Hematopoietic multipotent progenitor cell (in vitro differentiated cells): ENCODE data around the gene SLC35F3. TPM values are rescaled to one million over a fixed set of nuclear protein-coding genes. Genes with fewer than 3 reads are reported as not detected.
A peak's percentile ranks its signal among the peaks of the same experiment; 100 is the strongest.
"Not testable (repeated sequence)": the region's sequence is repeated elsewhere in the genome, so short reads cannot be mapped to it uniquely, and the experiment has no call there.

Experiments used
- DNase-seq, 3 donors: peaks; one replicate each; pipeline ENCODE4 v3.0.0-alpha.2; 2011 to 2015; ENCODE audit warnings: low read depth in 2 of 3, low spot score in 2 of 3
- total RNA-seq: library from RNA; depleted of rRNA; stranded (reverse); fragments of >200 nt; gene quantifications from one replicate; pipeline ENCODE4 v1.2.3, GENCODE V29; 2012

SLC35F3 gene
- total RNA-seq, 1 donor = under 0.01 TPM

DNA sequence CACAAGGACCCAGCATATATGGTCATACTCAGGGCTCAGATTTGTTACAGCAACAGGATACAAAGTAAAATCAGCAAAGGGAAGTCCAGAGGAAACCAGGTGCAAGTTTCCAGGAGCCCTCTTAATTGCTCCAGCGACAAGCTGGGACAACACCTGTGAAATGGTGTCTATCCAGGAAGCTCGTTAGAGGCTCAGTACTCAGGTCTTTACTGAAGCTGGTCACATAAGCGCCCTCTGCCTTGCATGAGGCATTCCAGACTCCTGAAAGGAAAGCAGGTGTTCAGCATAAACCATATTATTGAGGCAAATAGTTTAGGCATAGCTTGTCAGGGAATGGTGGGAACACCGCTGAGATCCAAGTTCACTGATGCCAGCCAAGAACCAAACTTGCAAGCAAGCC is 231.0 kb downstream of the SLC35F3 start:
- no peak for DNase-seq

DNA sequence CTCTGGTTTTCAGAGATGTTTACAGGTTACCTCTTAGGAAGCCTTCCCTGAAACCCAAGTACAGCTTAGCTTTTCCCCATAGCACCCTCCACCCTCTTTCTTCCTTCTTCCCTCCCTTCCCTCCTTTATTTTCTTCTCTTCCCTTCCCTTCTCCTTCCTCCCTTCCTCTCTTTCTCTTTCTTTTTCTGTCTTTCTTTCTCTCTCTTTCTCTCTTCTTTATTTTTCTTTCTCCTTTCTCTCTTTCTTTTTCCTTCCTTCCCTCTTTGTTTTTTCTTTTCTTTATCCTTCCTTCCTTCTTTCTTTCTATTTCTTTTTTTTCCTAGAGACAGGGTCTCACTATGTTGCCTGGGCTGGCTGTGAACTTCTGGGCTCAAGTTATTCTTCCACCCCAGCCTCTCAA is 231.6 kb downstream of the SLC35F3 start:
- no peak for DNase-seq

DNA sequence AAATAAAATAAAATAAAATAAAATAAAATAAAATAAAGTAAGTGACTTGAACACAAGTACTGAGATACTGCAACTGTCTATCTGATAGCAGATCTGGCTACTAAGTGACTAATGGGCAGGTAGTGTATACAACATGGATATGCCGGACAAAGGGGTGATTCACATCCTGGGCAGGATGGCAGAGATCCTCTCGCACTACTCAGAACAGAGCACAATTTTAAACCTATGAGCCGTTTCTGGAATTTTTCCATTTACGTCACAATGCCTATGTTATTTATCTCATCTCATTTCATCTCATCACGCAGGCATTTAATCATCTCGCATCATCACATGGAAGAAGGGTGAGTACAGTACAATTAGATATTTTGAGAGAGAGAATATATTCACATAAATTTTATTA is 235.5 kb downstream of the SLC35F3 start:
- no peak for DNase-seq

DNA sequence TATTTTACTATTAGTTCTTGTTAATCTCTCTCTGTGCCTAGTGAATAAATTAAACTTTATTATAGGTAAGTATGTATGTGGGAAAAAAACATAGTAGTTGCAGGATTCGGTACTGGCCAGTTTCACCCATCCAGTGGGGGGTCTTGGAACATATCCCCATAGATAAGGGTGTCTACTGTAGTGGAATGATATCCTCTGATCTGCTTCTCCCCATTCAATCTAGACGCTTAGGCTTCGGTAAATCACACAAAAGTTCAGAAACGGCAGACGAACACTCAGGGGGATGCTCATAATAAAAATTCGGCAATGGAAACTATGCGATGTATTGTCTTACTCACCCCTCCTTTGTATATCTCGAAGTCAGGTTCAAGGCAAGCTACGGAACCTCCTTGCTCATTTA is 235.9 kb downstream of the SLC35F3 start:
- DNase-seq = no peak

DNA sequence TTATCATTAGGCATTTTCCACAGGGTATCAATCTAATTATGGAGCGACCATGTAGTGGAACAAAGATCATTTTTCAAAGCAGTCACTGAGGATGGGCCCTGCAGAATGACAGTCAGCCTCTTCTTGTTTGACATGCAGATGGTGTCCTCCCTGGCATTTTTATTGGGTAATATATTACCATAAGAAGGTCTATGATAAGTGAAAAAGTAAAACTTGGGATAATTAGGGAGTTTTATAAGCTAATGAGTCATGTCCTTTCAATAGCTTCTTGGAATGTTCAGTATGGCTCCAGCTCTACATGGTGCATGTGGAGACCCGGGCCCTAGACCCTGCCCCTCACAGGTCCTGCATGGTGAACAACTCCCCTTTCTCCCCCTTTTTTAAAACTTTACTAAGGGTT is 236.5 kb downstream of the SLC35F3 start:
- no peak for DNase-seq

DNA sequence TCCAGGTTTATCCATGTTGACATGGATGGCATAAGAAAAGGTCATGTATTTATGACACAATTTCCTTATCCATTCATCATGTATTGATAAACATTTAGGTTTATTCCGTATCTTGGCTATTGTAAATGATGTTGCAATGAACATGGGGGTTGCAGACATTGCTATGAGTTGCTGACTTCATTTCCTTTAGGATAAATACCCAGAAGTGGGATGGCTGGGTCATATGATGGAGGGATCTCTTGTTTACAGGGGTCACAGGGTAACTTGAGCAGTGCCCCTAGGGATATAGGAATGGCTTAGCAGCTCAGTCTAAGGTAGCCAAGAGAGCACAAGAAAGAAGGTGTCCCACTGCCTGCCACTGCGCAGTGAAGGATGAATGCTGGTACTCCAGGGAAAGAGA is 239.2 kb downstream of the SLC35F3 start:
- no peak for DNase-seq

DNA sequence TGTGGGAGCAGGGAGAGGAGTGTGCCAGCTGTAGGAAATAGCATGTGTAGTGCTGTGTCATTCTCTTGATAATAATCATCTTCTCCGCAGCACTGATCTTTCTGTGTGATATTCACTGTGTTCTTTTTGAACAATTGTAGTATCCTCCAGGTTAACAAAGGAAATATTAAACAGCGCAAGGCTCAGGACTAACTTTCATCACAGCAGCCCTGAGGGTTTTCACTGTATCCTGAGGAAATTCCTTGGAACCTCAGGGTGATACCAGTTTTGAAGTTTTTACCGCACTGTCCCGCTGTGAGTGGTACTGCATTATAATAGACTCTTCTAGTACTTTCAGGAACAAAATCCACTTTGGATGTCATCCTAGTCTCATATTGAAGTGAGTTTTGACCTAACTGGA is 240.4 kb downstream of the SLC35F3 start:
- DNase-seq = no peak

DNA sequence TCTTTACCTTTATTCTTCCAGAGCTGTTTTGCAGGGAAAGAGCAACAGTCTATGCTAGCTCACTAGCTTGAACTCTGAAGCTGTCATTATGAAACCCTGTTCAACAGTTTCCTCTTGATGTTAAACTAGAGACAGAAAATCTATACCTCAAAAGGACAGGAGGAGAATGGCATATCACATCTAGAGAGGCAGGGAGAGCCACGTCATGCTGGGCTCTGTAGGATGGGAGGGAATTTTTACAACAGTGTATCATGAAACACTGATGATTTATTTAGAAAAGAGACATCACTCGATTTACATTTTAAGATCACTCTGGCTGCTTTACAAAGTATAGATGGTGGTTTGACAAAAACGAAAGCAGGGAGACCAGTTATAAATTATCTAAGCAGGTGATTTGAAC is 243.9 kb downstream of the SLC35F3 start:
- no peak for DNase-seq

DNA sequence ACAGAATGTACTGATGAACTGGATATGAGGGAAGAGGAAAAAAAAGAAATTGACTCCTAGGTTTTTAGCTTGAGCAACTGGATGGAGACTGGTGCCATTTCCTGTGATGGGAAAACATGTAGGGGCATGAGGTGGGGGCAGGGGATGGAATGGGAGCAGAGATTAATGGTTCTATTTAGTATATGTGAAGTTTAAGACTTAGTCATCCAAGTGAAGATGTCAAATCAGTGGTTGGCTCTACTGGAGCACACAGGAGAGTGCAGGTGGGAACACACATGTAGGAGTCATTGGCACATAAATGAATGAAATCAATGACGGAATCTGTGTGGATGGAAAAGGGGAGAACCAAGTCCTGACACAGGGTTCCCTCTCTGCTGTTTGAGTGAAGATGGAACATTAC is 244.3 kb downstream of the SLC35F3 start:
- no peak for DNase-seq

DNA sequence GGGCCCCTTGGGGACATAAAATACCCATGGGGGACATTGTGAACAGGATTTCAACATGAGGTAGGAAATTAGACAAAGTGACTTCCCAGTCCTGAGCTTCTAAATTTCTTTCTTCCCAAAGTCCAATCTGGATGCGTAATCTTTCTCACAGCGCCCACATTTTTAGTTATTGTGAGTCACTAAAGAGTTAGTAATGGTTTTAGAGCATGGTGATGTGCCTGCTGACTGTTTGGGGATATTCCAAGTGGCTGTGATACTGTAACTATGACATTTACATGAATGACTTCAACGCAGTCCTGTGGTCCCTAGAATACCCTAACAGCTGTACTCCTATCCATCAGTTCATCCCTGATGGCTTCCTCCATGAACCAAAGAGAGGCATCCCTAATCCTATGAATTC is 244.7 kb downstream of the SLC35F3 start:
- DNase-seq = no peak

DNA sequence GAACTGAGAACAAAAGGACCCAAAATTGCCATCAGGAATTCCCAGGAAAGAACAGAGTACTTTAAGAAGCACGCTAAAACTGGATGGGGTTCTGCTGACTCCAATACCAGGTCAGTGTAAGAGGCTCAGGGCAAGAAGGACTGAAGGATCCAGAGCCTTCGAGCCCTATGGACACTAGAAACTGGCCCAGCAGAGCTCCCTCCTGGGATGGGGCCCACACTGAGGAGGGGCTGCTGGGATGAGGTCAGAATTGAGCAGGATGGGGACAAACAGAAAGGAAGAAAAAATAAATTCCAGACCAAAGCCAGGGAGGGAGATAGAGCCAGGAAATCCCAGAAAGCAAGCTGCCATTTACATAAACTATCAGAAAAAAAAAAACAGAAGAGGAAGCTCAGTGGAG is 246.4 kb downstream of the SLC35F3 start:
- DNase-seq = no peak

DNA sequence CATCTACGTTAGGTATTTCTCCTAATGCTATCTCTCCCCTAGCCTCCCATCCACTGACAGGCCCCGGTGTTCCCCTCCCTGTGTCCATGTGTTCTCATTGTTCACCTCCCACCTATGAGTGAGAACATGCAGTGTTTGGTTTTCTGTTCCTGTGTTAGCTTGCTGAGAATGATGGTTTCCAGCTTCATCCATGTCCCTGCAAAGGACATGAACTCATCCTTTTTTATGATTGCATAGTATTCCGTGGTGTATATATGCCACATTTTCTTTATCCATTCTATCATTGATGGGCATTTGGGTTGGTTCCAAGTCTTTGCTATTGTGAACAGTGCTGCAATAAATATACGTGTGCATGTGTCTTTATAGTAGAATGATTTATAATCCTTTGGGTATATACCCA is 247.9 kb downstream of the SLC35F3 start:
- not testable (repeated sequence) for DNase-seq

DNA sequence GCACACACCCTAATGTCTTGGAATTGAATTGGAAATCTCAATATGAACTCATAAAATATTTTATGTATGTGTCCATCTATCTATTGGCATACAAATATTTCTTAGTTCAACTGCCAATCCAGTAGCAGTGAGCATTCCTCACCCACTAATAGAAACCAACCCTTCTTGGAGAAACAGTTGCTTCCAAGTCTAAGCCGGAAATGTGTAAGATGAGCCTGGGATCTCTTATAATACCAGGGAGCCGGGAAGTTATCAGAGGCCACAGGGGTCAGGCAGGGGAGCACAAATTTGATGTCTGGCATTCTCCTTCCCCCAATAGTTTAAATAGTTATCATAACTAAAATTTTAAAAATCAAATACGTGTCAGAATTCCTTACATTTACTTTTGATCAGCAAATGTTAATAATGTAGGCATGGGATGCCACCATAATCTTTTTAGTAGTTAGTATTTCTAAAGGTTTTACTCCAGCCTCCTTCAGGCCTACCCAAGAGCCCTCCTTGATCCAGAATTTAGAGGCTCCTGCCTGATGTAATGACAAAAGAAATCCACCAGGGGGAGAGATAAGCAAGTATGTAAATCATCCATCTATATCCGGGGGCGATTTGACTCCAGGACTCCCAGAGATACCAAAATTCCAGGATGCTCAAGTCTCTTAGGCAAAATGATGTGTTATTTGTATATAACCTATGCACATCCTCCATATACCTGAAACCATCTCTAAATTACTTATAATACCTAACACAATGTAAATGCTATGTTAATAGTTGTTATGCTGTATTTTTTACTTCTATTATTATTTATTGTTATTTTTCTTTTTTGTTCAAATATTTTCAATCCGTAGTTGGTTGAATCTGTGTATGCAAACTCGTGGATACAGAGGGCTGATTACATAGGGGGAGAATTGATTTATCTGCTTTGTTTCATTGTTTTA is 250.1 kb downstream of the SLC35F3 start:
- peak; percentile 5 to 71 (median 55) for DNase-seq

DNA sequence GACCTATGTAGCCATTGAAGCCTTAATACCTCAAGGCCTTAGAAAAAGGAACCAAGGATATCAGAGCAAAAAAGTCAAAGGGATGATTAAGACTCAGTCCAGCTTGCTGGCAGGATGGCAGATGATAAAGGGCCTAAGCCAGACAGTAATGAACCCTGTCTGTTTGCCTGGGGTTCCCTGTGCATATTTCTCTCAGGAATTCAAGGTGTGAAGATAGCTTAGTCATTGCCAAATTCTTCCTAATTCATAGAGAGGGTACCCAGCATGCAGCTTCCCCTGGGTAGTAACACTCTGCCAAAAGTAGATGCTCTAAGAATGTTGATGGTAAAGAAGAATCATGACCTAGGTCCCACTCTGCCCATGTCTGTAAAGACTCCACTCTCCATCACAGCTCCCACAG is 258.2 kb downstream of the SLC35F3 start:
- DNase-seq = no peak

DNA sequence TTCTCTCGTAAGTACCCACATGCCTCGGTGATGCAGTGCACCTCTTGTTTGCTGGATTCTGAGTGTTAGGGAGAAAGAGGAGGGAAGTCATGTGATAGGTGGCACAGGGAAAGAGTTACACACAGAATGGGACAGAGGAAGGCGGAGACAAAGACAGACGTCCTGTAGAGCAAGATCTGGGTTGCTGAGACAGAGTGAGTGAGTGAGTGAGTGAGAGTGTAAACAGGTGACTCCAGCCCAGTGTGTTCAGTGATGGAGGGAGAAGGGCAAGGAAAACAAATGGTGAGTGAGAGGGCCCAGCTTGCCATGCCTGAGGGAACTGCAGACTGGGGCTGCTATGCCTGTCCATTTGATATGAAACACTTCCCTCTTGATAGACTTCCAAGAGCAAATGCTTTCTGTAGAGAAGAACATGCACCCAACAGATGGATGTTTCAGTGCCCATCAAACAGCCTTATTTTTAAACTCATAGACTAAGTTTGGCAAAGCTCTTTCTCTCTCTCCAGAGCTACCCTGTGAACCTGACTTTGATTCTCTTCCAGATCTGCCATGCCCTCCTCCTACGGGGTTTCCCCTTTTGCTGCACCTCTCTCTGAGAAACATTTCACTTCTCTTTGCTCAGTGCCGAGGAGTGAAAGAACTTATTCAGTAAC is 258.9 kb downstream of the SLC35F3 start:
- peak in 1 of 3 donors; percentile 10 for DNase-seq

DNA sequence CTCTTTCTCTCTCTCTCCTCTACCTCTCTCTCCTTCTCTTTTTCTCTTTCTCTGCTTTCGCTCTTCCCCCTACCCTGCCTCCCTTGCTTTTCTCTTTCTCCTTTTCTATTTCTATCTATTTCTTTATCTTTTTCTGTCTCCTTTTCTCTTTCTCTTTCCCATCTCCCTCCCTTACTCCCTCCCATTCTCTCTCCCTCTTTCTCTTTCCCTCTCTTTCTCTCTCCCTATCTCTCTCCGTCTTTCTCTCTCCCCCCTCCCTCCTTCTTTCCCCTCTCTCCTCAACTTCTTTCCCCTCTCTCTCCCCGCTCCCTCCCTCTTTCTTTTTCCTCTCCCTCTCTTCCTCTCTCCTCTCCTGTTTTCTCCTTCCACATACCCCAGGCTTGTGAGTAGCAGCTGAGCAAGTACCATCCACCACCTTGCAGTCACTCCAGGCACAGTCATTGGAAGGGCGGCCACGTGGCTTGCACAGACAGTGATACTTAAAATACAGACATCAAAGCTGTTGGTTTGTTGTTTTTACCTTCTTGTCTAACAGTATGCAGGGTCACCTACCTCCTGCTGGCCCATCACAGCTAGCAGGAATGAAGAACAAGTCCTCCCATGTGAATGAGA is 259.7 kb downstream of the SLC35F3 start:
- DNase-seq = no peak

DNA sequence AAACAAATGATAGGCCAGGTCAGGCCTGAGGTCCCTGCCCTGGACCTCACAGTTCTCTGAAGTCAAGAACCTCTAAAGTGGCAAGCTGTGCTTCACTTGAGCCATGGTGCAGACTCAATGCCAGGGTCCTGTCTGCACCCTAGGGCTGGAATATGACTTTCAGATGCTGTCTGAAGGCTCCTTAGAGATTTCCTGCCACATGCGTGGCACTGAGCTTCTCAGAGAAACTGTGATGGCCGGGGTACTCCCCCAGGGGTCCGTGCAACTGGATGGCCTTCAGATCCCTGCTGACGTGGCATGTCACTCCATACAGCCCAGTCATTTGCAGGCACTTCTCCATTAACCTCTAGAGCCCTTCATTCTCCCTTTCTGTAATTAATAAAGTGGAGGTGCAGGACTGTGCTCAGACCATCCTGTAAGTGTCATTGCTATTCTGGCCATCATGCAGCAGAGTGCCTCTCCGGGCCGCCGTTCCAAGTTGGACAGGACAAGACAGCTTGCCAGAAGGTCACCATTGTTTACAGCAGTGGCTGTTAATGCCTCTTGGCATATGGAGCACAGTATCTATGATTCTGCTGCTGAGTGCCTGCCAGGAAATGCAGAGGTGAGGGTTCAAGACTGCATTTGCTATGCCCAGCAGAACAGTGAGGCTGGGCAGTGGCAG is 263.7 kb downstream of the SLC35F3 start:
- no peak for DNase-seq

DNA sequence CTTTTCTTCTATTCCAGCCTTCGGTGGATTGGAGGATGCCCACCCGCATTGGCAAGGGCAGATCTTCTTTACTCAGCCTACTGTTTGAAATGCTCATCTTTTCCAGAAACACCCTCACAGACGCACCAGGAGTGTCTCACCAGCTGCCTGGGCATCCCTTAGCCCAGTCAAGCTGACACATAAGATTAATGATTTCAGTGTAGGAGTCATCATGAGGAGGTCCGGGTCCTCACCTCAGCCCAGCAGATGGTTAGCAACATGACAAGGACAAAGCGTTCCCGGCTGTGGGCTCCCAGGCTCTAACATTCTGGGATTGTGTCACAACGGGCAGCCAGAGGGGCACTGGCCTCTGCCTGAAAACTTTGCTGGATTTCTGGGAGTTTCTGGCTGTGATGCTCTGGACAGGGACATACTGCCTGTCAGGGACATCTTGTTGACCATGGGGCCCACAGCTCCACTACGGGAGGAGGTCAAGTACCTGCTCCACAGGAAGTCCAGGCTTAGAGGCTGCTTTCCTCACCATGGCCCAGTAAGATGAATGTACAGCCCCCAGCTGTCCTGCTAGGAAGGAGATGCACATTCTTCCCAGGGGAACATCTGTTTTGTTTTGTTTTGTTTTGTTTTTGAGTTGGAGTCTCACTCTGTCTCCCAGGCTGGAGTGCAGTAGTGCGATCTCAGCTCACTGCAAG is 264.8 kb downstream of the SLC35F3 start:
- no peak for DNase-seq

DNA sequence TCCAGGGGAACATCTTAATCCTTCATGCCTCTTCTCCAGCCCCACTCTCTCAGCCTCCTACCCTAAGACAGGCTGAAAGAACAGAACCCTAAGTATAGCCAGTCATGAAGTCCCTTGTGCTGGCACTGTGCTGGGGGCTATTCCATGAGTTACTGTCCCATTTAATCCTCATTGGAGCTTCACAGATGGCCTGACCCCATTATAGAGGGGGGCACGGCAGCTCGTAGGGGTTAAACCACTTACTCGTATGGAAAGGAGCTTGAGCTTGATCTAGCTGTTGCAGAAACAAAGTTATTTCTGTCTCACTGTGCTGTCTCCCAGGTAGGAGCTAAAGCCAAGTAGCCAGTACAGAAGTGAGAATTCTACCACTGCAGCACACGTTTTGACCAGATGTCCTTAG is 265.6 kb downstream of the SLC35F3 start:
- DNase-seq = no peak

DNA sequence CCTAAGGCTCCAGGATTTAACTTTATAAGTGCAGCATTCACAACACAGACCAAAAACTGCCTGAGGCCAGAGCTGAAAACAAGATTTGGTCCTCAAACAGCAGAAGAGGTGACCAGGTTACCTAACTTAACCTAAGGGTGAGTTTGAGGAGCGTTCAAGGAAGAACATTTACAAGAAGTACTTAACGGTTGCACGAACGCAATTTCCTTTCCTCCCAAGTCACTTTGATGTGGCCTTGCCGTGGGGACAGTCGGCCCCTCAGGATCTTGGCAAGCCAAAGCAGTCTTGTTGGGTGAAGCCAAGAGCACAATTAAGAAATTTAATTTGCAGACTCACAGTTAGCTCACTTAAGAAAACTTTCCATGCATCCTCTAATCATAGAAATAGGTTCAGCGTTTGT is 266.1 kb downstream of the SLC35F3 start:
- peak in 2 of 3 donors; percentile 4 to 21 for DNase-seq

DNA sequence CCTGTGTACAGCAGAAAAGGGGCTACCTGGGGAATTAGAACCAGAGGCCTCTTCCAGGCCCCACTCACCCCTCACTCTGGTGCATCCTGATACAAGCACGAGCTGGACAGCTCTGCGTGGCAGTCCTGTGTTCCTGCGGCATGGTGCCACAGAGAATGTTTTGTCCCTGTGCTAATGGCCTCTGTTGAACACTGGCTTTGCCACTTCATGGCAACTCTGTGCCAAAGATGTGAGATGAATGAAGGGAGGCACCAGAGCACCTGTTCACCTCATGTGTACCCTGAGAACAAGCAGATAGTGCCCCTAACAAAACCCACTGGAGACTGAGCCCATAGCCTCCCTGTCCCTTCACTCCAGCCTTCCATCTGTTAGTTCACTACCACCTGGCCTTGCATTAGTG is 269.5 kb downstream of the SLC35F3 start:
- no peak for DNase-seq
